HUDEP-2 (cell line): ENCODE measurements around the gene HOXB3.

Experiments used
- DNase-seq, 76 experiments: peaks; one replicate each; lab custom pipeline; 2025; ENCODE audit not compliant: unreplicated experiment in 76 of 76; lab: John Stamatoyannopoulos, UW

The HOXB3 gene

GRCh38 chr17:48589831-48590606 lies at the start of gene HOXB3:
TSS of gene HOXB3 (minus strand) at chr17:48590241. CDS start at chr17:48552474, 37,767 bp downstream.
- no peak for DNase-seq

DNA sequence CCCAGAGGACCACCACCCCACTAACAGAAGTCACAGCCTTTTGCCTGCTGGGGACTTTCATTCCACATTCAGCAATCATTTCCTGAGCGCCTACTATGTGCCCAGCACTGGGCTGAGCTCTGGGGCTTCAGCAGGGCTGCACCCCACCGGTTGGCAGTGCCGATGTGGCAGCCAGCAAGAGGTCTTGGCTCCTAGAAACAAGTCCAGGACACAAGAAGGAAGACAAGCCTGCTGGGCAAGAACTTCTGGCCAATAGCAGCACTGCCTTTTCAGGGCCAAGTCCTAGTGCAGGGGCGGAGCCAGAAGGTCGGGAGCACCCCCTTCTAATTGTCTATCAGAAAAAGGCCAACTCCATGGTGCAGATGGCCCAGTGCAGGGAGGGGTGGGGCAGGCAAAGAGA lies 49.1 kb upstream of the HOXB3 start:
- peak in 1 of 76 experiments; percentile 11 for DNase-seq

DNA sequence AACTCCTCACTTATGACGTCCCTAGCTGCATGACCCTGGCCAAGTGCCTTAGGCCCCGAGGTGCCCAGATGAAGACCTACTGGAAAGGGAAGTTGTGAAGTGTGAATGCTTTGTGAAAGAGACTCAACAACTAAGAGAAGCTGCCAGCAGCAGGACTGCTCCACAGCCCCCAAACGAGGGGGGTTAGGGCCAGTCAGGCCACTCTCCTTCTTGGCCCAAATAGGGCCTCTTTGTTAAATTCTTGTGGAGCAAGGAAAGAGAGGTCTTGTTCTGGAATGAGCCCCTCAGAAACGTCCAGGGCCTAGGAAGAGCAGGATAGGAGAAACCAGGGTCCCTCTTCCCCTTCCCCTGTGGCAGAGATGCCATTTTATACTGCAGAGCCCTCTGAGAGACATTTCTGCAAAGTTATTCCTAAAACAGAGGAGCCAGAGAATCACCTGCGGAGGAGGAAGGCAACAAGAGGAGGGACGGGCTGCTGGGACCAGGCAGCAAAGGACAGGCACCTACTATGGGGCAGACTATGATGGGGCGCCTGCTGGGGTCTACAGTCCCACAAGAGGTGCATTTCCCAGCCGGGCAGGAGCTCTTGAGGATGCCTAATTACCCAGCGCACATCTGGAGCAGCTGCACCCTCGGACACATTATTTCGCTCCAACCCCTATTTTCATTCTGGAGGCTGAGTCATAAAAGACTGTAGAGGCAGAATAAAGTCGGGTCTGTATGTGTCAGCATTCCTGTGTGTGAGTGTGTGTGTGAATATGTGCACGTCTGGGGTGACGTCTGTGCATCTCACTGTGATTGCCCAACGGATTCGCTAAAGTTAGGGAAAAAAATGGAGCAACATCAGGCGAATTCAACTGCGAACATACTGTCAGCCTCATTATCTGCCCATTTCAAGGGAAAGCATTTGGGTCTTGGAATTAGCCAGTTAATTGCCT lies 47.6 kb upstream of the HOXB3 start:
- DNase-seq: no peak

DNA sequence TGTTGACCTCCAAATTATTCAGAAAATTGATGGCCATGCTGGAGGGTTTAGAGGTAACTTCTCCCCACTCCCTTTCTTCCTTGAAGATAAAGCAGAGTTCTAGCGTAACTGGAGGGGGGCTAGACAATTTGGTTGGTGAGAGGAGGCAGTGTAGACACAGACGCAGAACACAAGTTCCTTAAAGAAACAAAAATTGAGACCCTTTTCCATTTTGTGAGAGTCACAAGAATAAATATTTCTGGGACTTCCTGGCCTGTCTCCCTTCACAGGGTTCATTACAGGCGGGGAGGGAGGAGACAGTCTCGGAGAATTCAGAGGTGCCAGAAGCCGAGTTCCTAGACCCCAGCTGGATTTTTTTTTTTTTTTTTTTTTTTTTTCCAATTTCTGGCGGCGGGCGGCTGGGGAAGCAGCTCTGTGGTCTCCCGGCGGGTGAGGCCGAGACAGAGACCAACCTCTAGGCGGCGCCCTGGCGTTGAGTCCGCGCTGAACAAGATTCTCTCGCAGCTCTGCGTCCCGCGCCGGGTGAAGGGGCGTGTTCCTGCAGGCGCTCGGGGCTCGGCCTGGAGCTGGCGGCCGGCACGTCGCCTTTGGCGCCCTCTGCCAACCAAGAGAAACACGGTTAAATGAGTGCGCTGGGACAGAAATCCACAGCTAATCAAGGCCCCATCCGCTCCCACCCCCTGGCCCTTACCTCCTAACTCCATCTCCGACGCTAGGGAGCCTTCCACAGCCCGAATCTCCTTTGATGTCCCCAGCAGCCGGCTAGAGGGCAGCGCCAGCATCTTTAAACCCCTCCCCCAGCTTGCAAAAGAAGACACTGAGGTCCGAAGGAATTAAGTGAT lies 46.4 kb upstream of the HOXB3 start:
- peak in 61 of 76 experiments; percentile 8 to 84 (median 44) for DNase-seq

DNA sequence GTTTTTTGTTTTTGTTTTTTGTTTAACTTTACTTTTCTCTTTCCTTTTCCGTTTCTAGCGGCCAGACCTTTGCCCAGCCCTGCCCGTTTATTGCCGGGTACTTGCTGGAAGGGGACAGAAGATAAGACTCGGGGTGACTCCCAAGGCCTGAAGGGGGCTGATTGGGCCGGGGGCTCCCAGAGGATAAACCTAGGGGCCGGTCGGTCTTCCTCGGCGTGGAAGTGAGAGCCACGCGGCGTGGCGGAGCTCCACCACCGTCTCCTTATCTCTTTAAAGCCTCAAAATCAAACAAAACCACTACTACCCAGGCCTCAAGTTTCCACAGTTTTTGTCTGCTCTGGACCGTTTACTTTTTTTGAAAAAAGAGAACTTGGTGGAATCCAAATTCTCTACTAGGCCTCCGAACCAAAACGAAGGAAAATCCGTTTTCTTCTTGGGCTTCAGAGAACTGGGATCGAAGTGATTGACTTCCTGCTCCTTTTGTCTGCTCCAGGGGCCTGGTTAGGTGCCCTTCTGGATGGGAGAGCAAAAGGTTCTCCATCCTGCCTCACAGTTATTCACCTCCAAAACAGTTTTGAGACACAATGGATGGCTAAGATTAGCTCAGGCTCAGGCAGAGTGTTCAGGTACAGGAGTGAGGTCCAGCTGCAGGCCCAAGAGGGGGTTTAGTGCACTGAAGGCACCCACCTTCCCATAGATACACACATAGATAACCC lies 44.6 kb upstream of the HOXB3 start:
- no peak for DNase-seq

- DNase-seq: no peak
Measured at GRCh38 chr17:48633266-48633677, 43.2 kb upstream of the HOXB3 start.

DNA sequence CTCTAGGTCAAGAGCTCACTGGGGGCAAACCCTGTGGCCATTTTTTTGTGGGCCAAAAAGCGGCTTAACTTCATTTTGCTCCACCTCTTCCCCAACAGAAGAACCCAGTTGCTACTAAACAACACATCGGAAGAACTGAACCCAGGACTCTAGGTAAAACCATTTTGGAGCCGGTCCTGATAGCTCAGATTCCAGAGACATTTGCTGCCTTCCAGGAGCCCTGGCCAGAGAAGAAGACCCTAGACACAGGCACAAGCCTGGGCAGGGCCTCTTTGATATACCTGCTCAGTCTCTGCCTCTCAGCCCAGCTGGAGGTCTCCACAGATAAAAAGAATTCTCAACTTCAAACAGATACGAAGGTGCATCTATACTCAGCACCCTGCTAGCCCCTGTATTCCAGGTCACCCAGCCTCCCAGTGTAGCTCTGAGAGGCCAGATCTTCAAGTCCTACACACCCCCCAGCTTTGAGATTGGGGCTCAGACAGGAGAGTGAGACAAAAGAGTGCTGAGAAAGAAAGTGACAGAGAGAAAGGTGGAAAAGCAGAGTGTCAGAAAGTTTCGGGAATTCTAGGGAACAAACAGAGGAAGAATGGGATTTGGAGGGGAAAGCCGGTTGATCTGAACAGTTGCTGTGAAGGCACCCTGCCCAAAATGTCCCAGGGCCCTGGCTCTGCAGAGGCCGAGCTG lies 42.7 kb upstream of the HOXB3 start:
- DNase-seq: no peak

DNA sequence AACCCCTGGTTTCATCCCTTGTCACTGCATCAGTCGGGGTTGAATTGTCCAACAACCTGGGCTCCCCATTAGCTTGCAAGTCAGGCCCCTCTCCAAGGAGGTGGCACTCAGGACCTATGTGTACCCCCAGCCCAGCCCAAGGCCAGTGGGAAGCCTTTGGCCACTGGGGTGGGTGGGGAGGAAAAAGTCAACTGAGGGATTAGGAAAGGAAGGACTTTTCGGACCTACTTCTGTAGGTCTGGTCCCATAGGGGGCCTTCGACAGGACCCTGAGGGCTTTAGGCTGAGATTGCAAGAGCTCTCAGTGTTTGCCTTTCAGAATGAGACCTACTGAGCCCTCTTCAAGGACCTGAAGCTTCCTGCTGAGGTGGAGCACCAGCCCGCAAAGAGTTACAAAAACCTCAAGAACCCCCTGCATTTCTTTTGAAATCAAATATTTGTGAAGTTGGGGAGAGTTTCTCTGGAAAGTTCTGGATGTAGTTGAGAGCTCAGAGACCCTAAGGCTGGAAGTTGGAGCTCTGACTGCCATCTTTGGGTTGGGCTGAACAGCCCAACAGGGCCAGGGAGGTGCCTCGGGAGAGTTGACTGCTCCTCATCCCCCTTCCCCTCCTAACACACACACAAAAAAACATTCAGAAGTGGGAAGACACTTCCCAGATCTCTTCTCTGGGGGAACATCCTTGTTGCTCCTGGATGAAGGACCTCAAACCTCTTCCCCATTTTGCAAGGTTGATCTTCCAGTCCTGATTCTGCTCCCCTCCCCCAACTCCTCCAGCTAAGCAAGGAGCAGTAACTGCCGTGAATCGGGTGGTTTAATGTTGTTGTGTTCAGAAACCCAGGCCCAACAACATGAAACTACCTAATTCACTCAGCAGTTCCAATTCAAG lies 41.9 kb upstream of the HOXB3 start:
- DNase-seq: no peak

DNA sequence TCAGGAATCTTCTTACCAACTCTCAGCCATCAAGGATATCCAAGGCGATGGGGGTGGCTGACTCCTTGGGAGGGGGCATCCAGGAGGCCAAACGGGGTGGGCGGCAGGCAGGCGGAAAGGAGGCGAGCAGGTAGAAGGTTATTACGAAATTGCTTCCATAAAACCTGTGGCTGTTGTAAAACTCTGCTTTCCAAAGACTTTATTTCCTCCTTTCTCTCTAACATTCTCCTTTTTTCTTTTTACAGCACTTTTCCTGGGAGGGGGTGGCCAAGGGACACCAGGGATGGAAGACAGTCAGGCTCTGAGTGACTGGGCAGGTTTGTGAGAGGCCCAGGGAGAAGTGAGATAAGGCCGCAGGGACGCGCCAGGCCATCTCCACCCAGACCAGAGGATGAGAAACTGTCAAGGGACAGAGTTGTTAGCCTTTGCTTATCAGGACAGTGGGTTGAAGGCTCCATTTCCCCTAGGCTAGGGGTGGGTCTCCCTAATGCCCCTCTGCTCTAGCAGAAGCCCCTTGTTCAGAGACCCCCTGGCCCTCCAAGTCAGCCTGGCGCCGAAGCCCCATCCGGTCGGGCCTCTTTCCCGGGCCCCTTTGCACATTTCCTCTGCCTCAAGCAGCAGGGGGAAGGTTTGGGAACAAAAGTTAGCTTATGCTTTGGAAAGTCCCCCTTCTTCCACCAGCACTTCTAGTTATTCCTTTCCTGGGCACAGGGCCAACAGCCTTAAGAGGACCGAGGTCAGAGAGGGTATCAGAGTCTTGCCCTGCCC lies 41.1 kb upstream of the HOXB3 start:
- DNase-seq: peak in 9 of 76 experiments; percentile 8 to 42 (median 23)

DNA sequence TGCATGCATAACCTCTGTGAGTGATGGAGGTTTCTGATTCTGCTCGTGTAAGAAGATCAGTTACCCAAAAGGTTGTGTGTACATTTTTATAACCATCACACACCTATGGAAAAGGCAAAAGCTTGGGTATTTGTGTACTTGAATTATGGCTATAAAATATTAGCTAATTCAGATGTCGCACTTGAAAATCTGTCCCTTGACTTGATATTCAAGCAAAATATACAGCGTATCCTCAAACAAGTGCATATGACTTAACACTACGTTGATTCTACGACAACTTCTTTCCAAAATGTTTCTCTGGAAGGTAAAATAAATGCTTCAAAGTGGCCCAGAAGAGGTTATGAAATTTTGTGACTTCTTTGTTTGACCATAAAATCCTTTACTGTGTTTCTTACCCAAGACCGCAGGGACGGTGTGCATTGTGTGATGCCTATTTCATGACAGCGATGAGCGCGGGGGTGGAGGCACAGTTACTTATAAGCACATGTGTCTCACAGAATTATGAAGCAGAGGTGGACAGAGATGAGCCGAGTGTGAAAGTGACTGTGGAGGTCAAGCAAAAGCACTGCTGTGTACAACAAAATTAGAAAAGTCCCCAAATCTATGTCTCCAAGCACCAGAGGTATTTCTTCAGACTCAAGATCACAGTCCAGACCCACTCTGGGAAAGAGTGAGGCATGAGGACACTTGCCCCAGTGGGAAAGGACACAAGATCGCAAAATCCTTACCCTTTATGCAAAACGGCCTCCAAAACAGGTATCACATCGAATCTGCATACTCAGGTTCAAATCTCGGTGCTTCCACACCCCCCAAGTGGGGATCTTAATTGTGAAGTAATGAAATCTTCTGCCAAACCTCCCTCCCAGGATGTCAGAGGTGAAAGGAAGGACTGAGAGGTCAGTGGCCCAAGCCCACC lies 40.2 kb upstream of the HOXB3 start:
- no peak for DNase-seq

GRCh38 chr17:48629411-48629759 lies 39.3 kb upstream of the HOXB3 start:
- no peak for DNase-seq

GRCh38 chr17:48628649-48629410 lies 38.8 kb upstream of the HOXB3 start:
- DNase-seq: no peak

DNA sequence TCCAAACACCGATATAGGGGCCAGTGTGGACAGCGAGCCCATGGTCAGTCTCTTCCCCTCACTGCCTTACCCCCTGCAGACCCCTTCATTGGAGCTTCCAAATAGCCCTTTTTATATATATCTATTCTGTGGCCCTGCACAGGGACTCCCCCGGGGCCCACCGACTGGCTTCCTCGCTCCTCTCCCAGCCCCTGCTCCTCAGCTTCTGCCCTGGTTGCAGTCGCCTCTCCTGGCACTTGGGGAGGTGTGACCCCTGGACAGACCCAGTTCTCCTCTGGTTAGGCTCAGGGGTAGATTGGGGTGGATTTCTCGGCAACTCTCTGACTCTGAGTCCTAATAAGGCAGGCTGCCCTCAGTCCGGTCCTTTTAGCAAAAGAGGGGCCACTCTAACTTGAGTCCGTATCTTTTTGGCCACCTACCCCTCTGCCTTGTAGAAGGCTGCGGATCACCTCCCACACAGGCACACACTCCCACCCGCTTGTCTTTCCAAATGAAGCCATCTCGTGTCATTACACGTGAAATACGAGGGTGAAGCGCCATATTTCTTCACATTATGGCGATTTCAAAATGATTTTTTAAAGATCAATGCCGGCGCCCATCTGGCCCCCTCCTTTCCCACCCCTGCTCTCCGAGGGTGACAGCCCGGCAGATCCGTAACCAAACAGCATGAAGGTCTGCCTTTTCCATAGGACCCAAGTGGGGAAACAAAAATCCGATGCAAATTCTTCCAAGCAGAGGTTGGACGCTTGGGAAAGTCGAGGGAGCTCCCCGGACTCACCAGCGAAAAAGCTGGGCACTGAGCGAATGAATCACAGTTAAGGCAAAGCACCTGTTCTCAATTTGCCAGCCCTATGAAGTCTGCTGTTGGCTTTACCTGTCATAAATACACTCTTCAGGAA lies 37.8 kb upstream of the HOXB3 start:
- DNase-seq: no peak

GRCh38 chr17:48627118-48627597 lies 37.1 kb upstream of the HOXB3 start:
- no peak for DNase-seq
